ENCODE measurements around the gene IFFO2. TPM values are rescaled to one million over a fixed set of nuclear protein-coding genes. Genes with fewer than 3 reads are reported as not detected.

Gene IFFO2
- total RNA-seq, 1 experiment from 2014 or later: 18.7 TPM

- POLR2A ChIA-PET: no interaction called here
- Mint-ChIP-seq H3K9me3 (ENCODE audit: unreplicated experiment) (no peaks in the 10 kb centered on the region), H3K4me1 (ENCODE audit: low read depth, unreplicated experiment) (peaks cover 24% of the 10 kb centered on the region), H3K27me3 (ENCODE audit: insufficient read depth, unreplicated experiment) (no peaks in the 10 kb centered on the region), H3K4me3 (ENCODE audit: unreplicated experiment) (no peak overlapping the region), H3K27ac (ENCODE audit: unreplicated experiment) (peak overlapping the region; percentile 61), H3K36me3 (ENCODE audit: insufficient read depth, unreplicated experiment) (peaks cover 13% of the 10 kb centered on the region)
- TF ChIP-seq CTCF (IDR thresholded peaks at IDR 0.05; ENCODE audit: insufficient read depth in 1 of 2, low read depth in 1 of 2, low read length in 1 of 2, severe bottlenecking in 1 of 2, unreplicated experiment in 1 of 2): no peak
- no peak overlapping the region for H3K4me3 ChIP-seq (ENCODE audit: low read depth, low read length)
- intact Hi-C loops (cut with micrococcal nuclease; ENCODE audit: unreplicated experiment): no loop called here
- no peak for DNase-seq
- no peaks in the 10 kb centered on the region for H3K36me3 ChIP-seq (ENCODE audit: control insufficient read depth, insufficient read depth, low read length)
- BruUV-seq (replicated peaks): no TSS peak
- no peaks in the 10 kb centered on the region for H3K9me3 ChIP-seq
- peaks cover 29% of the 10 kb centered on the region for H3K4me1 ChIP-seq
- H3K27me3 ChIP-seq (replicated peaks; ENCODE audit: control insufficient read depth, insufficient read depth, low read length): no peaks in the 10 kb centered on the region
- CTCF ChIA-PET: interaction anchor here (0.8 kb wide), 1 partner anchor 64 kb away, joined by 3 read pairs; no protein-coding TSS in a partner anchor
Observed at GRCh38 chr1:18948048-18948912, 8.2 kb downstream of the IFFO2 start.

GRCh38 chr1:18947570-18947969, 8.9 kb downstream of the IFFO2 start:
- Histone ChIP-seq H3K36me3 (ENCODE audit: control insufficient read depth, insufficient read depth, low read length) (no peaks in the 10 kb centered on the region), H3K4me1 (peaks cover 29% of the 10 kb centered on the region), H3K4me3 (ENCODE audit: low read depth, low read length) (no peak overlapping the region), H3K9me3 (no peaks in the 10 kb centered on the region), H3K27me3 (replicated peaks; ENCODE audit: control insufficient read depth, insufficient read depth, low read length) (no peaks in the 10 kb centered on the region)
- Mint-ChIP-seq H3K27me3 (ENCODE audit: insufficient read depth, unreplicated experiment) (no peaks in the 10 kb centered on the region), H3K4me3 (ENCODE audit: unreplicated experiment) (no peak overlapping the region), H3K4me1 (ENCODE audit: low read depth, unreplicated experiment) (peaks cover 24% of the 10 kb centered on the region), H3K9me3 (ENCODE audit: unreplicated experiment) (no peaks in the 10 kb centered on the region), H3K27ac (ENCODE audit: unreplicated experiment) (no peak overlapping the region), H3K36me3 (ENCODE audit: insufficient read depth, unreplicated experiment) (peaks cover 14% of the 10 kb centered on the region)
- no peak for TF ChIP-seq CTCF (IDR thresholded peaks at IDR 0.05; ENCODE audit: insufficient read depth in 1 of 2, low read depth in 1 of 2, low read length in 1 of 2, severe bottlenecking in 1 of 2, unreplicated experiment in 1 of 2)
- ChIA-PET POLR2A (no interaction called here), CTCF (no interaction called here)
- DNase-seq: no peak
- BruUV-seq (replicated peaks): no TSS peak
- intact Hi-C loops (cut with micrococcal nuclease; ENCODE audit: unreplicated experiment): no loop called here

GRCh38 chr1:18946550-18947381, 9.7 kb downstream of the IFFO2 start:
- Mint-ChIP-seq H3K27me3 (ENCODE audit: insufficient read depth, unreplicated experiment) (no peaks in the 10 kb centered on the region), H3K9me3 (ENCODE audit: unreplicated experiment) (no peaks in the 10 kb centered on the region), H3K4me1 (ENCODE audit: low read depth, unreplicated experiment) (peaks cover 24% of the 10 kb centered on the region), H3K36me3 (ENCODE audit: insufficient read depth, unreplicated experiment) (peaks cover 13% of the 10 kb centered on the region), H3K4me3 (ENCODE audit: unreplicated experiment) (no peak overlapping the region), H3K27ac (ENCODE audit: unreplicated experiment) (no peak overlapping the region)
- BruUV-seq (replicated peaks): no TSS peak
- no peak for TF ChIP-seq CTCF (IDR thresholded peaks at IDR 0.05; ENCODE audit: insufficient read depth in 1 of 2, low read depth in 1 of 2, low read length in 1 of 2, severe bottlenecking in 1 of 2, unreplicated experiment in 1 of 2)
- no peaks in the 10 kb centered on the region for H3K9me3 ChIP-seq
- H3K27me3 ChIP-seq (replicated peaks; ENCODE audit: control insufficient read depth, insufficient read depth, low read length): no peaks in the 10 kb centered on the region
- no peak for DNase-seq
- intact Hi-C loops (cut with micrococcal nuclease; ENCODE audit: unreplicated experiment): no loop called here
- no peak overlapping the region for H3K4me3 ChIP-seq (ENCODE audit: low read depth, low read length)
- ChIA-PET CTCF (no interaction called here), POLR2A (no interaction called here)
- H3K4me1 ChIP-seq: peaks cover 29% of the 10 kb centered on the region
- H3K36me3 ChIP-seq (ENCODE audit: control insufficient read depth, insufficient read depth, low read length): no peaks in the 10 kb centered on the region
